ENCODE results near the gene TNFAIP6. TPM values are rescaled to one million over a fixed set of nuclear protein-coding genes. Genes with fewer than 3 reads are reported as not detected.
"Not testable (repeated sequence)": the region's sequence is repeated elsewhere in the genome, so short reads cannot be mapped to it uniquely, and the experiment has no call there.

TNFAIP6 gene
- total and polyA plus RNA-seq, 2 donors from 2014 or later = 0.28 to 2.5 TPM

GRCh38 chr2:151338115-151338514 lies 19.3 kb upstream of the TNFAIP6 start:
- H3K9me3 ChIP-seq (ENCODE audit: control insufficient read depth in 2 of 3, insufficient read depth in 1 of 3, low read length in 3 of 3) = peaks cover 0 to 4% (median 0%) of the 10 kb centered on the region in 3 donors
- FAIRE-seq = no peak
- TF ChIP-seq CTCF (IDR thresholded peaks at IDR 0.05; ENCODE audit: borderline replicate concordance, extremely low read depth, insufficient read depth) = no peak

GRCh38 chr2:151343073-151343472 lies 14.3 kb upstream of the TNFAIP6 start:
- DNase-seq = no peak

More at GRCh38 chr2:151338115-151338514, 19.3 kb upstream of the TNFAIP6 start:
- Histone ChIP-seq H3K9ac (ENCODE audit: low read length in 3 of 3) (no peak overlapping the region), H3K36me3 (ENCODE audit: control insufficient read depth in 2 of 3, insufficient read depth in 3 of 3, low read length in 3 of 3) (no peaks in the 10 kb centered on the region), H3K4me3 (ENCODE audit: low read length in 3 of 3) (no peak overlapping the region), H3K4me1 (ENCODE audit: control insufficient read depth in 2 of 3, insufficient read depth in 2 of 3, low read depth in 1 of 3, low read length in 3 of 3) (no peaks in the 10 kb centered on the region), H3K27ac (ENCODE audit: low read depth in 2 of 2, low read length in 2 of 2) (no peak overlapping the region), H3K27me3 (ENCODE audit: control insufficient read depth, insufficient read depth, low read length) (no peaks in the 10 kb centered on the region)
- intact Hi-C loops (cut with DNase I) = no loop called here
- DNase-seq = no peak

GRCh38 chr2:151344191-151344590 lies 13.2 kb upstream of the TNFAIP6 start:
- H3K27ac ChIP-seq (ENCODE audit: low read depth in 2 of 2, low read length in 2 of 2); intact Hi-C loops (cut with DNase I): not testable (repeated sequence)

More at GRCh38 chr2:151343073-151343472, 14.3 kb upstream of the TNFAIP6 start:
- TF ChIP-seq CTCF (IDR thresholded peaks at IDR 0.05; ENCODE audit: borderline replicate concordance, extremely low read depth, insufficient read depth) = no peak
- H3K4me3 ChIP-seq (ENCODE audit: low read length in 3 of 3) = no peak overlapping the region
- no peak for FAIRE-seq
- H3K27me3 ChIP-seq (ENCODE audit: control insufficient read depth, insufficient read depth, low read length) = no peaks in the 10 kb centered on the region
- intact Hi-C loops (cut with DNase I) = no loop called here
- H3K27ac ChIP-seq (ENCODE audit: low read depth in 2 of 2, low read length in 2 of 2) = no peak overlapping the region
- no peak overlapping the region for H3K9ac ChIP-seq (ENCODE audit: low read length in 3 of 3)
- H3K9me3 ChIP-seq (ENCODE audit: control insufficient read depth in 2 of 3, insufficient read depth in 1 of 3, low read length in 3 of 3) = peaks cover 0 to 13% (median 0%) of the 10 kb centered on the region in 3 donors
- H3K4me1 ChIP-seq (ENCODE audit: control insufficient read depth in 2 of 3, insufficient read depth in 2 of 3, low read depth in 1 of 3, low read length in 3 of 3) = no peaks in the 10 kb centered on the region
- no peaks in the 10 kb centered on the region for H3K36me3 ChIP-seq (ENCODE audit: control insufficient read depth in 2 of 3, insufficient read depth in 3 of 3, low read length in 3 of 3)

GRCh38 chr2:151344906-151345305 lies 12.5 kb upstream of the TNFAIP6 start:
- DNase-seq (no peak), FAIRE-seq (no peak)
- H3K9me3 ChIP-seq (ENCODE audit: control insufficient read depth in 2 of 3, insufficient read depth in 1 of 3, low read length in 3 of 3) = peaks cover 0 to 13% (median 0%) of the 10 kb centered on the region in 3 donors
- no peaks in the 10 kb centered on the region for H3K36me3 ChIP-seq (ENCODE audit: control insufficient read depth in 2 of 3, insufficient read depth in 3 of 3, low read length in 3 of 3)
- intact Hi-C loops (cut with DNase I) = no loop called here
- H3K4me3 ChIP-seq (ENCODE audit: low read length in 3 of 3) = no peak overlapping the region
- no peak overlapping the region for H3K27ac ChIP-seq (ENCODE audit: low read depth in 2 of 2, low read length in 2 of 2)
- H3K27me3 ChIP-seq (ENCODE audit: control insufficient read depth, insufficient read depth, low read length) = no peaks in the 10 kb centered on the region
- H3K9ac ChIP-seq (ENCODE audit: low read length in 3 of 3) = no peak overlapping the region
- no peaks in the 10 kb centered on the region for H3K4me1 ChIP-seq (ENCODE audit: control insufficient read depth in 2 of 3, insufficient read depth in 2 of 3, low read depth in 1 of 3, low read length in 3 of 3)
- TF ChIP-seq CTCF (IDR thresholded peaks at IDR 0.05; ENCODE audit: borderline replicate concordance, extremely low read depth, insufficient read depth) = no peak

More at GRCh38 chr2:151344191-151344590, 13.2 kb upstream of the TNFAIP6 start:
- H3K4me1 ChIP-seq (ENCODE audit: control insufficient read depth in 2 of 3, insufficient read depth in 2 of 3, low read depth in 1 of 3, low read length in 3 of 3); H3K9ac ChIP-seq (ENCODE audit: low read length in 3 of 3); H3K4me3 ChIP-seq (ENCODE audit: low read length in 3 of 3); FAIRE-seq; H3K36me3 ChIP-seq (ENCODE audit: control insufficient read depth in 2 of 3, insufficient read depth in 3 of 3, low read length in 3 of 3); H3K27me3 ChIP-seq (ENCODE audit: control insufficient read depth, insufficient read depth, low read length); DNase-seq: not testable (repeated sequence)
- H3K9me3 ChIP-seq (ENCODE audit: control insufficient read depth in 2 of 3, insufficient read depth in 1 of 3, low read length in 3 of 3) = peaks cover 0 to 13% (median 0%) of the 10 kb centered on the region in 3 donors

Data from kidney (tissue), 14 donors.